Measurements from ENCODE around the gene STH. TPM values are rescaled to one million over a fixed set of nuclear protein-coding genes. Genes with fewer than 3 reads are reported as not detected.

The STH gene
- total and polyA plus RNA-seq, 12 donors: not detected

GRCh38 chr17:46045639-46046038 lies 46.6 kb downstream of the STH start:
- H3K4me3 ChIP-seq: no peak overlapping the region
- WGBS, 4 donors: 77 to 93% (median 87%) methylated on average over 3 of the region's 3 CpGs
- H3K9me3 ChIP-seq (replicated peaks in 1 of 3): no peaks in the 10 kb centered on the region
- intact Hi-C loops (cut with DNase I): loop anchor here (2.0 to 5.0 kb wide), 2 partner anchors 147 kb away; partner anchors contain the start of gene KANSL1 (in 2 of the 2)
- H3K27ac ChIP-seq: peak overlapping the region in 2 of 5 donors; percentile 40 to 47
- H3K36me3 ChIP-seq (replicated peaks in 1 of 2): peaks cover 0 to 46% of the 10 kb centered on the region in 2 donors
- no peaks in the 10 kb centered on the region for H3K27me3 ChIP-seq
- TF ChIP-seq, protein P1, sequence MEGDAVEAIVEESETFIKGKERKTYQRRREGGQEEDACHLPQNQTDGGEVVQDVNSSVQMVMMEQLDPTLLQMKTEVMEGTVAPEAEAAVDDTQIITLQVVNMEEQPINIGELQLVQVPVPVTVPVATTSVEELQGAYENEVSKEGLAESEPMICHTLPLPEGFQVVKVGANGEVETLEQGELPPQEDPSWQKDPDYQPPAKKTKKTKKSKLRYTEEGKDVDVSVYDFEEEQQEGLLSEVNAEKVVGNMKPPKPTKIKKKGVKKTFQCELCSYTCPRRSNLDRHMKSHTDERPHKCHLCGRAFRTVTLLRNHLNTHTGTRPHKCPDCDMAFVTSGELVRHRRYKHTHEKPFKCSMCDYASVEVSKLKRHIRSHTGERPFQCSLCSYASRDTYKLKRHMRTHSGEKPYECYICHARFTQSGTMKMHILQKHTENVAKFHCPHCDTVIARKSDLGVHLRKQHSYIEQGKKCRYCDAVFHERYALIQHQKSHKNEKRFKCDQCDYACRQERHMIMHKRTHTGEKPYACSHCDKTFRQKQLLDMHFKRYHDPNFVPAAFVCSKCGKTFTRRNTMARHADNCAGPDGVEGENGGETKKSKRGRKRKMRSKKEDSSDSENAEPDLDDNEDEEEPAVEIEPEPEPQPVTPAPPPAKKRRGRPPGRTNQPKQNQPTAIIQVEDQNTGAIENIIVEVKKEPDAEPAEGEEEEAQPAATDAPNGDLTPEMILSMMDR (IDR thresholded peaks at IDR 0.05): no peak
- no peak for TF ChIP-seq POLR2A (IDR thresholded peaks at IDR 0.05)
- no peak for DNase-seq
- H3K4me1 ChIP-seq (replicated peaks in 1 of 2): peaks cover 6 to 26% of the 10 kb centered on the region in 2 donors

DNA sequence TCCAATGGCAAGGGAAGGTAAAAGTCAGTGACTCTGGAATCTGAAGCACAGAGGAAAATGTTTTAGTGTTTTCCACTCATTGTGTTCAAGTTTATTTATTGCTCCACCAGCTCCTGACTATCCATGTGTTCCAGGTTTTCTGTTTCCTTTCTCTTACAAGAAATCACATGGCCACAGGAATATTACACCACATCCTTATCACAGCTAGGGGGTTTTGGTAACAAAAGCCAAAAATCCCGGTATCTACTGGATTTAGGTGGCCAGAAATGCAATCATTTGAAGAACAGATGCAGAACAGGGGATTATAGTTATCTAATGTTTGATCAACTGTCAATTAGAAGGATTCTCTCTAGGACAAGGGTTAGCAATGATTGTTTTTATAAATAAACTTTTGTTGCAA lies 47.9 kb downstream of the STH start:
- TF ChIP-seq, protein P1 (IDR thresholded peaks at IDR 0.05): peak in 3 of 6 experiments; percentile 12 to 21 (median 15)
- no peak for TF ChIP-seq POLR2A (IDR thresholded peaks at IDR 0.05)
- Histone ChIP-seq H3K4me3 (no peak overlapping the region), H3K4me1 (replicated peaks in 1 of 2) (peaks cover 6 to 26% of the 10 kb centered on the region in 2 donors), H3K27me3 (no peaks in the 10 kb centered on the region), H3K9me3 (replicated peaks in 1 of 3) (no peaks in the 10 kb centered on the region), H3K36me3 (replicated peaks in 1 of 2) (peaks cover 0 to 49% of the 10 kb centered on the region in 2 donors), H3K27ac (peak overlapping the region in 4 of 5 donors; percentile 13 to 59 (median 28))
- WGBS, 4 donors: 28 to 50% (median 39%) methylated on average over 1 of the region's 1 CpG
- peak in 1 of 7 donors; percentile 23 for DNase-seq
- intact Hi-C loops (cut with DNase I): loop anchor here in 1 of 2 donors (5.0 kb wide), 1 partner anchor 145 kb away; the partner anchor contains the start of gene KANSL1

GRCh38 chr17:46047398-46047797 lies 48.3 kb downstream of the STH start:
- no peak for DNase-seq
- Histone ChIP-seq H3K27ac (peak overlapping the region in 3 of 5 donors; percentile 16 to 59 (median 40)), H3K27me3 (no peaks in the 10 kb centered on the region), H3K4me3 (no peak overlapping the region), H3K9me3 (replicated peaks in 1 of 3) (no peaks in the 10 kb centered on the region), H3K36me3 (replicated peaks in 1 of 2) (peaks cover 0 to 49% of the 10 kb centered on the region in 2 donors), H3K4me1 (replicated peaks in 1 of 2) (peaks cover 6 to 26% of the 10 kb centered on the region in 2 donors)
- no peak for TF ChIP-seq POLR2A (IDR thresholded peaks at IDR 0.05)
- TF ChIP-seq, protein P1 (IDR thresholded peaks at IDR 0.05): no peak
- intact Hi-C loops (cut with DNase I): loop anchor here in 1 of 2 donors (5.0 kb wide), 1 partner anchor 145 kb away; the partner anchor contains the start of gene KANSL1
- WGBS, 4 donors: 92 to 98% (median 95%) methylated on average over 5 of the region's 5 CpGs

- no peak for TF ChIP-seq POLR2A (IDR thresholded peaks at IDR 0.05)
- TF ChIP-seq, protein P1 (IDR thresholded peaks at IDR 0.05): no peak
- no peak for DNase-seq
- WGBS, 4 donors: 91 to 94% (median 94%) methylated on average over 8 of the region's 8 CpGs
- Histone ChIP-seq H3K4me3 (no peak overlapping the region), H3K27me3 (no peaks in the 10 kb centered on the region), H3K27ac (no peak overlapping the region), H3K4me1 (replicated peaks in 1 of 2) (peaks cover 6 to 26% of the 10 kb centered on the region in 2 donors), H3K9me3 (replicated peaks in 1 of 3) (no peaks in the 10 kb centered on the region), H3K36me3 (replicated peaks in 1 of 2) (peaks cover 0 to 47% of the 10 kb centered on the region in 2 donors)
- intact Hi-C loops (cut with DNase I): loop anchor here in 1 of 2 donors (5.0 kb wide), 1 partner anchor 144 kb away; the partner anchor contains the start of gene KANSL1
Observed at GRCh38 chr17:46047856-46048255, 48.8 kb downstream of the STH start.

Other genes starting within 250 kb of the STH start
- gene CRHR1, start 214.9 kb upstream of the STH start, total RNA-seq: under 1 TPM in 1 of 9 donors, not detected in 8; 0.27 TPM
- not detected for gene CRHR1, start 214.9 kb upstream of the STH start, polyA plus RNA-seq
- gene SPPL2C, start 154.4 kb upstream of the STH start, total RNA-seq: not detected
- gene SPPL2C, start 154.4 kb upstream of the STH start, polyA plus RNA-seq: not detected
- gene MAPT, start 104.7 kb upstream of the STH start, total RNA-seq: 10 to 100 TPM in 1 of 9 donors, 1 to 10 TPM in 6, under 1 TPM in 2; 0.72 to 17.6 (median 3.0) TPM
- 1 to 10 TPM; 2.2 to 6.0 (median 5.9) TPM for gene MAPT, start 104.7 kb upstream of the STH start, polyA plus RNA-seq
- gene KANSL1, start 194.2 kb downstream of the STH start, total RNA-seq: 10 to 100 TPM; 27.1 to 81.2 (median 64.3) TPM
- gene KANSL1, start 194.2 kb downstream of the STH start, polyA plus RNA-seq: 10 to 100 TPM; 23.2 to 34.3 (median 32.1) TPM

All from adrenal gland (tissue), 12 donors.